PC-9 (cell line): ENCODE results near the gene AIFM2. TPM values are rescaled to one million over a fixed set of nuclear protein-coding genes. Genes with fewer than 3 reads are reported as not detected.

Source experiments
- BruUV-seq: library from RNA; stranded (reverse); fragments of 400-500 nt; replicated peaks from 2 replicates; lab custom pipeline; 2021; lab: Mats Ljungman, UMichigan
- CTCF ChIA-PET: fragments of 300-600 bp; sonication (Branson Sonifier 250); formaldehyde crosslinking; loops from one replicate; lab custom pipeline; 2022; ENCODE audit warnings: antibody characterized with exemption; lab: Charles Lee
- POLR2A ChIA-PET: fragments of 300-600 bp; sonication (Branson Sonifier 250); formaldehyde crosslinking; loops from one replicate; lab custom pipeline; 2022; ENCODE audit warnings: antibody characterized with exemption; ENCODE audit not compliant: unreplicated experiment; lab: Charles Lee
- DNase-seq, 2 experiments: peaks; one replicate each; pipeline versions ENCODE4 v3.0.0 to v3.0.0-alpha.2; 2015 to 2022; ENCODE audit warnings: mixed read lengths in 1 of 2
- H2AFZ ChIP-seq: fragments of 200-600 bp; sonication (generic); 2 replicates; pipeline ENCODE4 v1.8.1; 2017; ENCODE audit warnings: antibody characterized with exemption
- H3F3A ChIP-seq: fragments of 200-600 bp; sonication (generic); 2 replicates; pipeline ENCODE4 v1.8.1; 2017; ENCODE audit warnings: antibody characterized with exemption, mild to moderate bottlenecking, low read depth; ENCODE audit not compliant: insufficient read depth
- H3K27ac ChIP-seq: fragments of 200-600 bp; sonication (generic); 2 replicates; pipeline ENCODE4 v1.6.1; 2016; ENCODE audit warnings: mixed run types
- H3K27me3 ChIP-seq: fragments of 200-600 bp; sonication (generic); 2 replicates; pipeline ENCODE4 v1.6.1; 2016; ENCODE audit warnings: low read depth, mixed run types; ENCODE audit not compliant: insufficient read depth
- H3K36me3 ChIP-seq: fragments of 200-600 bp; sonication (generic); 2 replicates; pipeline ENCODE4 v1.6.1; 2016; ENCODE audit warnings: low read depth, mixed run types
- H3K4me1 ChIP-seq: fragments of 200-600 bp; sonication (generic); replicated peaks from 2 replicates; pipeline ENCODE4 v1.6.1; 2016; ENCODE audit warnings: mixed run types; ENCODE audit not compliant: insufficient read depth
- H3K4me2 ChIP-seq: fragments of 200-600 bp; sonication (generic); 2 replicates; pipeline ENCODE4 v1.6.1; 2017; ENCODE audit warnings: mixed run types
- H3K4me3 ChIP-seq: fragments of 200-600 bp; sonication (generic); 2 replicates; pipeline ENCODE4 v1.6.1; 2016; ENCODE audit warnings: mixed run types
- H3K79me2 ChIP-seq: fragments of 200-600 bp; sonication (generic); 2 replicates; pipeline ENCODE4 v1.6.1; 2017; ENCODE audit warnings: low read depth, mixed run types
- H3K9me2 ChIP-seq: fragments of 200-600 bp; sonication (generic); 2 replicates; pipeline ENCODE4 v1.8.1; 2017; ENCODE audit warnings: mild to moderate bottlenecking; ENCODE audit not compliant: insufficient read depth
- H3K9me3 ChIP-seq: fragments of 200-600 bp; sonication (generic); 2 replicates; pipeline ENCODE4 v1.8.1; 2016; ENCODE audit warnings: low read depth; ENCODE audit not compliant: insufficient read depth
- H4K20me1 ChIP-seq: fragments of 200-600 bp; sonication (generic); 2 replicates; pipeline ENCODE4 v1.8.1; 2017; ENCODE audit not compliant: insufficient read depth
- EZH2 ChIP-seq: fragments of 200-600 bp; sonication (generic); IDR thresholded peaks from 2 replicates; pipeline ENCODE4 v1.8.0; 2017; ENCODE audit warnings: antibody characterized with exemption, low read depth
- intact Hi-C: fragments of 100-400 bp; cut with micrococcal nuclease; formaldehyde crosslinking; loops from one replicate; pipeline ENCODE4 v1.10.0; 2022; ENCODE audit not compliant: unreplicated experiment
- total RNA-seq: library from RNA; stranded (reverse); gene quantifications from 2 replicates; pipeline ENCODE4 v1.2.3, GENCODE V29; 2021
- TF ChIP-seq, protein P1 (sequence below): fragments of 200-600 bp; sonication (generic); conservative IDR thresholded peaks from 2 replicates; pipeline ENCODE4 v1.6.1; 2017; ENCODE audit warnings: mixed run types, antibody characterized with exemption, mild to moderate bottlenecking, moderate library complexity

AIFM2 gene
- total RNA-seq, 1 experiment from 2014 or later = 47.0 TPM

DNA sequence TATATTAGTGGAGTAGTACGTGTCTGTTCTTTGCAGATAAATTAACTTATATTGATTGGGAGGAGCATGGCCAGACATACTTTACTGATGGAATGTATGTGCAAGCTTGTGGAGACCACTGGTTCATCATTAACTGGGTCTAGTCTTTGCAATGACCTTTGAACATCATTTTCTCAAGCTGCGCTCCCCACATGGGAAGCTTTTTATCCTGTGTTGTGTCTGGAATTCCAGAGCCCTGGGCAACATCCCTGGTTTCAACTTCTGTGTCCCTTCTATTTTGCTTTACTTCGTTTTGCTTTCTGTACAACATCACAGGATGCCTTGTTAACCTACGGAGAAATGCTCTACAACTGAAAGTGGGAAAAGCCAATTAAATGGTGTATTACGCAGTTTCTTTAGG lies 41.7 kb downstream of the AIFM2 start:
- H3K9me3 ChIP-seq = no peaks in the 10 kb centered on the region

GRCh38 chr10:70090013-70090412 lies 42.6 kb downstream of the AIFM2 start:
- Histone ChIP-seq H3K9me3 (no peaks in the 10 kb centered on the region), H3K27ac (no peak overlapping the region), H3K4me2 (no peak overlapping the region), H3K36me3 (no peaks in the 10 kb centered on the region), H3K79me2 (no peaks in the 10 kb centered on the region), H2AFZ (no peak overlapping the region), H3K4me1 (no peaks in the 10 kb centered on the region), H3K9me2 (no peaks in the 10 kb centered on the region), H3F3A (no peaks in the 10 kb centered on the region), H3K4me3 (no peak overlapping the region), H3K27me3 (no peaks in the 10 kb centered on the region), H4K20me1 (no peaks in the 10 kb centered on the region)
- POLR2A ChIA-PET = no interaction called here
- no TSS peak for BruUV-seq
- intact Hi-C loops = no loop called here
- DNase-seq = no peak
- CTCF ChIA-PET = no interaction called here
- TF ChIP-seq, protein P1, sequence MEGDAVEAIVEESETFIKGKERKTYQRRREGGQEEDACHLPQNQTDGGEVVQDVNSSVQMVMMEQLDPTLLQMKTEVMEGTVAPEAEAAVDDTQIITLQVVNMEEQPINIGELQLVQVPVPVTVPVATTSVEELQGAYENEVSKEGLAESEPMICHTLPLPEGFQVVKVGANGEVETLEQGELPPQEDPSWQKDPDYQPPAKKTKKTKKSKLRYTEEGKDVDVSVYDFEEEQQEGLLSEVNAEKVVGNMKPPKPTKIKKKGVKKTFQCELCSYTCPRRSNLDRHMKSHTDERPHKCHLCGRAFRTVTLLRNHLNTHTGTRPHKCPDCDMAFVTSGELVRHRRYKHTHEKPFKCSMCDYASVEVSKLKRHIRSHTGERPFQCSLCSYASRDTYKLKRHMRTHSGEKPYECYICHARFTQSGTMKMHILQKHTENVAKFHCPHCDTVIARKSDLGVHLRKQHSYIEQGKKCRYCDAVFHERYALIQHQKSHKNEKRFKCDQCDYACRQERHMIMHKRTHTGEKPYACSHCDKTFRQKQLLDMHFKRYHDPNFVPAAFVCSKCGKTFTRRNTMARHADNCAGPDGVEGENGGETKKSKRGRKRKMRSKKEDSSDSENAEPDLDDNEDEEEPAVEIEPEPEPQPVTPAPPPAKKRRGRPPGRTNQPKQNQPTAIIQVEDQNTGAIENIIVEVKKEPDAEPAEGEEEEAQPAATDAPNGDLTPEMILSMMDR = no peak
- no peak for TF ChIP-seq EZH2

More for the DNA sequence above, 41.7 kb downstream of the AIFM2 start:
- intact Hi-C loops = no loop called here
- Histone ChIP-seq H3K36me3 (no peaks in the 10 kb centered on the region), H3K4me2 (no peak overlapping the region), H4K20me1 (no peaks in the 10 kb centered on the region), H3K79me2 (no peaks in the 10 kb centered on the region), H3K9me2 (no peaks in the 10 kb centered on the region), H3K27ac (no peak overlapping the region), H3F3A (no peaks in the 10 kb centered on the region), H3K27me3 (0 out of 2 replicates have a peak, but pooled peaks cover 3% of the 10 kb centered on the region), H3K4me1 (no peaks in the 10 kb centered on the region), H2AFZ (no peak overlapping the region), H3K4me3 (no peak overlapping the region)
- DNase-seq = no peak
- ChIA-PET POLR2A (no interaction called here), CTCF (no interaction called here)
- TF ChIP-seq, protein P1 = no peak
- TF ChIP-seq EZH2 = no peak
- BruUV-seq = no TSS peak

GRCh38 chr10:70088308-70088698 lies 44.3 kb downstream of the AIFM2 start:
- DNase-seq = no peak
- Histone ChIP-seq H3K27me3 (no peaks in the 10 kb centered on the region), H3K4me3 (no peak overlapping the region), H3K4me1 (no peaks in the 10 kb centered on the region), H3F3A (no peaks in the 10 kb centered on the region), H4K20me1 (no peaks in the 10 kb centered on the region), H3K9me3 (no peaks in the 10 kb centered on the region), H3K27ac (no peak overlapping the region), H3K36me3 (no peaks in the 10 kb centered on the region), H3K79me2 (no peaks in the 10 kb centered on the region), H2AFZ (no peak overlapping the region), H3K9me2 (no peaks in the 10 kb centered on the region), H3K4me2 (no peak overlapping the region)
- intact Hi-C loops = no loop called here
- ChIA-PET CTCF (no interaction called here), POLR2A (no interaction called here)
- no TSS peak for BruUV-seq
- no peak for TF ChIP-seq EZH2
- TF ChIP-seq, protein P1 = no peak
